GM23338 (cell line): ENCODE measurements around the gene FXYD5. TPM values are rescaled to one million over a fixed set of nuclear protein-coding genes. Genes with fewer than 3 reads are reported as not detected.

ENCODE experiments used
- ATAC-seq: fragments of 200-7000 bp; cut with Tn5 transposase; 3 replicates; pipeline ENCODE4 v1.9.1; 2020
- DNase-seq: peaks from one replicate; pipeline ENCODE4 v3.0.0-alpha.2; 2015; ENCODE audit warnings: low spot score
- H2AFZ ChIP-seq: fragments of 200-600 bp; sonication (generic); 2 replicates; pipeline ENCODE4 v1.8.0; 2016; ENCODE audit warnings: antibody characterized with exemption, mild to moderate bottlenecking, moderate library complexity
- H3F3A ChIP-seq: fragments of 200-600 bp; sonication (generic); replicated peaks from 2 replicates; pipeline ENCODE4 v1.8.0; 2017; ENCODE audit warnings: antibody characterized with exemption, mixed run types, low read depth
- H3K27ac ChIP-seq: fragments of 200-600 bp; sonication (generic); 2 replicates; pipeline ENCODE4 v1.6.1; 2016; ENCODE audit warnings: low read depth
- H3K27me3 ChIP-seq: fragments of 200-600 bp; sonication (generic); 2 replicates; pipeline ENCODE4 v1.8.0; 2016; ENCODE audit warnings: mild to moderate bottlenecking, mixed run types, moderate library complexity; ENCODE audit not compliant: insufficient read depth
- H3K36me3 ChIP-seq: fragments of 200-600 bp; sonication (generic); 2 replicates; pipeline ENCODE4 v1.8.0; 2016; ENCODE audit warnings: mild to moderate bottlenecking; ENCODE audit not compliant: insufficient read depth
- H3K4me1 ChIP-seq: fragments of 200-600 bp; sonication (generic); 2 replicates; pipeline ENCODE4 v1.8.0; 2016; ENCODE audit warnings: mild to moderate bottlenecking, moderate library complexity; ENCODE audit not compliant: insufficient read depth
- H3K4me2 ChIP-seq: fragments of 200-600 bp; sonication (generic); 2 replicates; pipeline ENCODE4 v1.7.1; 2017; ENCODE audit warnings: mixed run types
- H3K4me3 ChIP-seq: fragments of 200-600 bp; sonication (generic); 2 replicates; pipeline ENCODE4 v1.6.1; 2016; ENCODE audit warnings: mixed run types
- H3K79me2 ChIP-seq: fragments of 200-600 bp; sonication (generic); replicated peaks from 2 replicates; pipeline ENCODE4 v1.8.0; 2017; ENCODE audit warnings: mild to moderate bottlenecking; ENCODE audit not compliant: insufficient read depth
- H3K9me2 ChIP-seq: fragments of 200-600 bp; sonication (generic); 2 replicates; pipeline ENCODE4 v1.8.0; 2017; ENCODE audit not compliant: insufficient read depth
- H4K20me1 ChIP-seq: fragments of 200-600 bp; sonication (generic); replicated peaks from 2 replicates; pipeline ENCODE4 v1.8.0; 2017; ENCODE audit warnings: mild to moderate bottlenecking; ENCODE audit not compliant: insufficient read depth
- H3K27ac Mint-ChIP-seq: 2 replicates; pipeline ENCODE4 v1.8.0; 2020; ENCODE audit warnings: inconsistent platforms, mild to moderate bottlenecking, moderate library complexity, mixed read lengths
- H3K27me3 Mint-ChIP-seq: 3 replicates; pipeline ENCODE4 v1.8.0; 2022; ENCODE audit warnings: low read depth, mild to moderate bottlenecking, moderate library complexity, mixed read lengths, inconsistent platforms; ENCODE audit not compliant: insufficient read depth, poor library complexity
- H3K36me3 Mint-ChIP-seq: 3 replicates; pipeline ENCODE4 v1.8.0; 2021; ENCODE audit warnings: low read depth, mild to moderate bottlenecking, inconsistent platforms, moderate library complexity, mixed read lengths
- H3K4me1 Mint-ChIP-seq: 3 replicates; pipeline ENCODE4 v1.8.0; 2020; ENCODE audit warnings: mild to moderate bottlenecking, inconsistent platforms, mixed read lengths
- H3K4me3 Mint-ChIP-seq: 3 replicates; pipeline ENCODE4 v1.8.0; 2021; ENCODE audit warnings: moderate library complexity, mild to moderate bottlenecking, inconsistent platforms, mixed read lengths
- H3K9me3 Mint-ChIP-seq: 3 replicates; pipeline ENCODE4 v1.8.0; 2020; ENCODE audit warnings: moderate library complexity, mild to moderate bottlenecking, inconsistent platforms, mixed read lengths
- CREB1 ChIP-seq: fragments of 250-450 bp; sonication (Bioruptor Pico); IDR thresholded peaks from 2 replicates; pipeline ENCODE4 v1.5.0; 2020; ENCODE audit warnings: low read depth, mild to moderate bottlenecking, moderate library complexity
- CTCF ChIP-seq, 2 experiments: fragments of 200-600 bp in 1 of 2; sonication (generic) in 1 of 2; conservative IDR thresholded peaks; 2 replicates each; pipeline versions ENCODE4 v1.5.1 to v1.6.1; 2016 to 2017; ENCODE audit warnings: antibody characterized with exemption in 2 of 2, low read depth in 2 of 2, mild to moderate bottlenecking in 2 of 2, moderate library complexity in 1 of 2
- EZH2 ChIP-seq: fragments of 200-600 bp; sonication (generic); IDR thresholded peaks from one replicate; pipeline ENCODE4 v1.8.0; 2017; ENCODE audit warnings: antibody characterized with exemption, mild to moderate bottlenecking, low read depth; ENCODE audit not compliant: unreplicated experiment
- EZH2phosphoT487 ChIP-seq: fragments of 200-600 bp; sonication (generic); IDR thresholded peaks from one replicate; pipeline ENCODE4 v1.8.1; 2018; ENCODE audit warnings: antibody characterized with exemption; ENCODE audit not compliant: unreplicated experiment
- JUNB ChIP-seq: IDR thresholded peaks from one replicate; pipeline ENCODE4 v1.6.1; 2016; ENCODE audit warnings: antibody characterized with exemption; ENCODE audit not compliant: unreplicated experiment
- NANOG ChIP-seq: IDR thresholded peaks from 2 replicates; pipeline ENCODE4 v1.6.1; 2016; ENCODE audit warnings: antibody characterized with exemption, borderline replicate concordance
- POLR2AphosphoS5 ChIP-seq: IDR thresholded peaks from 2 replicates; pipeline ENCODE4 v1.6.1; 2016; ENCODE audit warnings: antibody characterized with exemption, low read depth
- STAT1 ChIP-seq: IDR thresholded peaks from one replicate; pipeline ENCODE4 v1.6.1; 2016; ENCODE audit warnings: antibody characterized with exemption; ENCODE audit not compliant: unreplicated experiment
- ZNF114 ChIP-seq: fragments of 250-450 bp; sonication (Bioruptor Pico); IDR thresholded peaks from 2 replicates; pipeline ENCODE4 v1.5.0; 2020; ENCODE audit warnings: mild to moderate bottlenecking, moderate library complexity
- ZNF331 ChIP-seq: fragments of 250-450 bp; sonication (Bioruptor Pico); IDR thresholded peaks from 2 replicates; pipeline ENCODE4 v1.5.0; 2020; ENCODE audit warnings: low read depth, mild to moderate bottlenecking, moderate library complexity
- polyA plus RNA-seq: library from polyadenylated mRNA; unstranded; fragments of >200 nt; fragmentation: Nextera tagmentation; extraction: Ambion mirVana; gene quantifications from 2 replicates; pipeline ENCODE4 v1.2.1, GENCODE V29; 2016
- total RNA-seq: library from RNA; depleted of rRNA; stranded (reverse); fragments of >200 nt; shearing (Covaris generic); gene quantifications from 2 replicates; pipeline ENCODE4 v1.2.3, GENCODE V29; 2014
- TF ChIP-seq, protein P1 (sequence below): IDR thresholded peaks from one replicate; pipeline ENCODE4 v1.6.1; 2018; ENCODE audit warnings: antibody characterized with exemption; ENCODE audit not compliant: unreplicated experiment
- TF ChIP-seq, protein P2 (sequence below): IDR thresholded peaks from 2 replicates; pipeline ENCODE4 v1.6.1; 2016; ENCODE audit warnings: antibody characterized with exemption
- TF ChIP-seq, protein P3 (sequence below): fragments of 250-450 bp; sonication (Bioruptor Pico); IDR thresholded peaks from 2 replicates; pipeline ENCODE4 v1.5.0; 2020; ENCODE audit warnings: mild to moderate bottlenecking, moderate library complexity

The FXYD5 gene
- total and polyA plus RNA-seq, 2 experiments from 2014 or later = 97.7 to 233 TPM

- H3K27ac Mint-ChIP-seq = no peak overlapping the region
- DNase-seq = no peak
Observed at GRCh38 chr19:35108730-35109129, 45.8 kb upstream of the FXYD5 start.

More at GRCh38 chr19:35108730-35109129, 45.8 kb upstream of the FXYD5 start:
- Mint-ChIP-seq H3K4me1 (peaks cover 16% of the 10 kb centered on the region), H3K36me3 (peaks cover 11% of the 10 kb centered on the region; the same call in 1 of the 3 replicates), H3K27me3 (peaks cover 19% of the 10 kb centered on the region), H3K4me3 (no peak overlapping the region), H3K9me3 (no peaks in the 10 kb centered on the region; the same call in 1 of the 3 replicates)
- no peak overlapping the region for H3K27ac ChIP-seq
- ATAC-seq = no peak
- H3K36me3 ChIP-seq = no peaks in the 10 kb centered on the region
- H3K79me2 ChIP-seq = no peaks in the 10 kb centered on the region
- H3K4me2 ChIP-seq = no peak overlapping the region
- no peaks in the 10 kb centered on the region for H4K20me1 ChIP-seq
- no peaks in the 10 kb centered on the region for H3K9me2 ChIP-seq
- no peak overlapping the region for H2AFZ ChIP-seq
- H3F3A ChIP-seq = no peaks in the 10 kb centered on the region
- TF ChIP-seq ZNF114 (CRISPR knock-in tag) = no peak
- TF ChIP-seq EZH2phosphoT487 = no peak
- TF ChIP-seq, protein P1, sequence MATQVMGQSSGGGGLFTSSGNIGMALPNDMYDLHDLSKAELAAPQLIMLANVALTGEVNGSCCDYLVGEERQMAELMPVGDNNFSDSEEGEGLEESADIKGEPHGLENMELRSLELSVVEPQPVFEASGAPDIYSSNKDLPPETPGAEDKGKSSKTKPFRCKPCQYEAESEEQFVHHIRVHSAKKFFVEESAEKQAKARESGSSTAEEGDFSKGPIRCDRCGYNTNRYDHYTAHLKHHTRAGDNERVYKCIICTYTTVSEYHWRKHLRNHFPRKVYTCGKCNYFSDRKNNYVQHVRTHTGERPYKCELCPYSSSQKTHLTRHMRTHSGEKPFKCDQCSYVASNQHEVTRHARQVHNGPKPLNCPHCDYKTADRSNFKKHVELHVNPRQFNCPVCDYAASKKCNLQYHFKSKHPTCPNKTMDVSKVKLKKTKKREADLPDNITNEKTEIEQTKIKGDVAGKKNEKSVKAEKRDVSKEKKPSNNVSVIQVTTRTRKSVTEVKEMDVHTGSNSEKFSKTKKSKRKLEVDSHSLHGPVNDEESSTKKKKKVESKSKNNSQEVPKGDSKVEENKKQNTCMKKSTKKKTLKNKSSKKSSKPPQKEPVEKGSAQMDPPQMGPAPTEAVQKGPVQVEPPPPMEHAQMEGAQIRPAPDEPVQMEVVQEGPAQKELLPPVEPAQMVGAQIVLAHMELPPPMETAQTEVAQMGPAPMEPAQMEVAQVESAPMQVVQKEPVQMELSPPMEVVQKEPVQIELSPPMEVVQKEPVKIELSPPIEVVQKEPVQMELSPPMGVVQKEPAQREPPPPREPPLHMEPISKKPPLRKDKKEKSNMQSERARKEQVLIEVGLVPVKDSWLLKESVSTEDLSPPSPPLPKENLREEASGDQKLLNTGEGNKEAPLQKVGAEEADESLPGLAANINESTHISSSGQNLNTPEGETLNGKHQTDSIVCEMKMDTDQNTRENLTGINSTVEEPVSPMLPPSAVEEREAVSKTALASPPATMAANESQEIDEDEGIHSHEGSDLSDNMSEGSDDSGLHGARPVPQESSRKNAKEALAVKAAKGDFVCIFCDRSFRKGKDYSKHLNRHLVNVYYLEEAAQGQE = no peak
- no peak for TF ChIP-seq JUNB
- TF ChIP-seq EZH2 = no peak
- no peak for TF ChIP-seq CTCF (conservative IDR thresholded peaks at IDR 0.05; ENCODE audit: low read depth in 2 of 2)
- no peak for TF ChIP-seq CREB1
- TF ChIP-seq, protein P2, sequence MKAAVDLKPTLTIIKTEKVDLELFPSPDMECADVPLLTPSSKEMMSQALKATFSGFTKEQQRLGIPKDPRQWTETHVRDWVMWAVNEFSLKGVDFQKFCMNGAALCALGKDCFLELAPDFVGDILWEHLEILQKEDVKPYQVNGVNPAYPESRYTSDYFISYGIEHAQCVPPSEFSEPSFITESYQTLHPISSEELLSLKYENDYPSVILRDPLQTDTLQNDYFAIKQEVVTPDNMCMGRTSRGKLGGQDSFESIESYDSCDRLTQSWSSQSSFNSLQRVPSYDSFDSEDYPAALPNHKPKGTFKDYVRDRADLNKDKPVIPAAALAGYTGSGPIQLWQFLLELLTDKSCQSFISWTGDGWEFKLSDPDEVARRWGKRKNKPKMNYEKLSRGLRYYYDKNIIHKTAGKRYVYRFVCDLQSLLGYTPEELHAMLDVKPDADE = no peak
- TF ChIP-seq, protein P3, sequence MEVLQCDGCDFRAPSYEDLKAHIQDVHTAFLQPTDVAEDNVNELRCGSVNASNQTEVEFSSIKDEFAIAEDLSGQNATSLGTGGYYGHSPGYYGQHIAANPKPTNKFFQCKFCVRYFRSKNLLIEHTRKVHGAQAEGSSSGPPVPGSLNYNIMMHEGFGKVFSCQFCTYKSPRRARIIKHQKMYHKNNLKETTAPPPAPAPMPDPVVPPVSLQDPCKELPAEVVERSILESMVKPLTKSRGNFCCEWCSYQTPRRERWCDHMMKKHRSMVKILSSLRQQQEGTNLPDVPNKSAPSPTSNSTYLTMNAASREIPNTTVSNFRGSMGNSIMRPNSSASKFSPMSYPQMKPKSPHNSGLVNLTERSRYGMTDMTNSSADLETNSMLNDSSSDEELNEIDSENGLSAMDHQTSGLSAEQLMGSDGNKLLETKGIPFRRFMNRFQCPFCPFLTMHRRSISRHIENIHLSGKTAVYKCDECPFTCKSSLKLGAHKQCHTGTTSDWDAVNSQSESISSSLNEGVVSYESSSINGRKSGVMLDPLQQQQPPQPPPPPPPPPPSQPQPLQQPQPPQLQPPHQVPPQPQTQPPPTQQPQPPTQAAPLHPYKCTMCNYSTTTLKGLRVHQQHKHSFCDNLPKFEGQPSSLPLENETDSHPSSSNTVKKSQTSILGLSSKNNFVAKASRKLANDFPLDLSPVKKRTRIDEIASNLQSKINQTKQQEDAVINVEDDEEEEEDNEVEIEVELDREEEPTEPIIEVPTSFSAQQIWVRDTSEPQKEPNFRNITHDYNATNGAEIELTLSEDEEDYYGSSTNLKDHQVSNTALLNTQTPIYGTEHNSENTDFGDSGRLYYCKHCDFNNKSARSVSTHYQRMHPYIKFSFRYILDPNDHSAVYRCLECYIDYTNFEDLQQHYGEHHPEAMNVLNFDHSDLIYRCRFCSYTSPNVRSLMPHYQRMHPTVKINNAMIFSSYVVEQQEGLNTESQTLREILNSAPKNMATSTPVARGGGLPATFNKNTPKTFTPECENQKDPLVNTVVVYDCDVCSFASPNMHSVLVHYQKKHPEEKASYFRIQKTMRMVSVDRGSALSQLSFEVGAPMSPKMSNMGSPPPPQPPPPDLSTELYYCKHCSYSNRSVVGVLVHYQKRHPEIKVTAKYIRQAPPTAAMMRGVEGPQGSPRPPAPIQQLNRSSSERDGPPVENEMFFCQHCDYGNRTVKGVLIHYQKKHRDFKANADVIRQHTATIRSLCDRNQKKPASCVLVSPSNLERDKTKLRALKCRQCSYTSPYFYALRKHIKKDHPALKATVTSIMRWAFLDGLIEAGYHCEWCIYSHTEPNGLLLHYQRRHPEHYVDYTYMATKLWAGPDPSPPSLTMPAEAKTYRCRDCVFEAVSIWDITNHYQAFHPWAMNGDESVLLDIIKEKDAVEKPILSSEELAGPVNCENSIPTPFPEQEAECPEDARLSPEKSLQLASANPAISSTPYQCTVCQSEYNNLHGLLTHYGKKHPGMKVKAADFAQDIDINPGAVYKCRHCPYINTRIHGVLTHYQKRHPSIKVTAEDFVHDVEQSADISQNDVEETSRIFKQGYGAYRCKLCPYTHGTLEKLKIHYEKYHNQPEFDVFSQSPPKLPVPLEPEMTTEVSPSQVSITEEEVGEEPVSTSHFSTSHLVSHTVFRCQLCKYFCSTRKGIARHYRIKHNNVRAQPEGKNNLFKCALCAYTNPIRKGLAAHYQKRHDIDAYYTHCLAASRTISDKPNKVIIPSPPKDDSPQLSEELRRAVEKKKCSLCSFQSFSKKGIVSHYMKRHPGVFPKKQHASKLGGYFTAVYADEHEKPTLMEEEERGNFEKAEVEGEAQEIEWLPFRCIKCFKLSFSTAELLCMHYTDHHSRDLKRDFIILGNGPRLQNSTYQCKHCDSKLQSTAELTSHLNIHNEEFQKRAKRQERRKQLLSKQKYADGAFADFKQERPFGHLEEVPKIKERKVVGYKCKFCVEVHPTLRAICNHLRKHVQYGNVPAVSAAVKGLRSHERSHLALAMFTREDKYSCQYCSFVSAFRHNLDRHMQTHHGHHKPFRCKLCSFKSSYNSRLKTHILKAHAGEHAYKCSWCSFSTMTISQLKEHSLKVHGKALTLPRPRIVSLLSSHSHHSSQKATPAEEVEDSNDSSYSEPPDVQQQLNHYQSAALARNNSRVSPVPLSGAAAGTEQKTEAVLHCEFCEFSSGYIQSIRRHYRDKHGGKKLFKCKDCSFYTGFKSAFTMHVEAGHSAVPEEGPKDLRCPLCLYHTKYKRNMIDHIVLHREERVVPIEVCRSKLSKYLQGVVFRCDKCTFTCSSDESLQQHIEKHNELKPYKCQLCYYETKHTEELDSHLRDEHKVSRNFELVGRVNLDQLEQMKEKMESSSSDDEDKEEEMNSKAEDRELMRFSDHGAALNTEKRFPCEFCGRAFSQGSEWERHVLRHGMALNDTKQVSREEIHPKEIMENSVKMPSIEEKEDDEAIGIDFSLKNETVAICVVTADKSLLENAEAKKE (CRISPR knock-in tag) = no peak
- TF ChIP-seq POLR2AphosphoS5 = no peak
- TF ChIP-seq NANOG = no peak
- no peak for TF ChIP-seq ZNF331 (CRISPR knock-in tag)
- TF ChIP-seq STAT1 = no peak
- H3K27me3 ChIP-seq = no peaks in the 10 kb centered on the region
- H3K4me3 ChIP-seq = no peak overlapping the region
- peaks cover 4% of the 10 kb centered on the region for H3K4me1 ChIP-seq
